Ovary (tissue), 3 donors: Measurements from ENCODE around the gene SLC44A1.

Source experiments
- EP300 ChIP-seq: sonication (generic); formaldehyde crosslinking; IDR thresholded peaks from one replicate; pipeline ENCODE4 v1.6.1; 2017; ENCODE audit warnings: antibody characterized with exemption
- POLR2A ChIP-seq: fragments of 450-650 bp; IDR thresholded peaks from one replicate; pipeline ENCODE4 v1.6.1; 2017; ENCODE audit warnings: antibody characterized with exemption, mild to moderate bottlenecking, moderate library complexity
- TF ChIP-seq, protein P1 (sequence below), 3 donors: fragments of 450-650 bp in 2 of 3; fragments of 200-600 bp in 1 of 3; IDR thresholded peaks; one replicate each; pipeline versions ENCODE4 v1.5.1 to v1.8.0; 2016 to 2022; ENCODE audit warnings: antibody characterized with exemption in 3 of 3, mild to moderate bottlenecking in 1 of 3
- donor health status: DM: no; HTN: no; CAD: no.

DNA sequence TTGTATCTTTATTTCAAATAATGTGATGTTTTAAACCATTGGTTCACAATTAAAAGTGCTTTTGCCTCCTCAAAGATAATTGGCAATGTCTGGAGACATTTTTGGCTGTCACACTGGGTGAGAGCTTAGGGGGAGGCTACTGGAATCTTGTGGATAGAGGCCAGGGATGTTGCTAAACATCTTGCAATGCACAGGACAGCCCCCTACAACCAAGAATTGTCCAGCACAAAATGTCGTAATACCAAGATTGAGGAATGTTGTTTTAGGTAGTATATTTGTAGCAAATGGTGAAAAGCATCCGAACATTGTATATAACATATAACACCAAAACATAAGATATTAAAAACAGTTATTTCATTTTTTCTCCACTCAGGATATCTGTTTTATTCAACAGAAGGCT lies 99.8 kb downstream of the SLC44A1 start:
- TF ChIP-seq, protein P1, sequence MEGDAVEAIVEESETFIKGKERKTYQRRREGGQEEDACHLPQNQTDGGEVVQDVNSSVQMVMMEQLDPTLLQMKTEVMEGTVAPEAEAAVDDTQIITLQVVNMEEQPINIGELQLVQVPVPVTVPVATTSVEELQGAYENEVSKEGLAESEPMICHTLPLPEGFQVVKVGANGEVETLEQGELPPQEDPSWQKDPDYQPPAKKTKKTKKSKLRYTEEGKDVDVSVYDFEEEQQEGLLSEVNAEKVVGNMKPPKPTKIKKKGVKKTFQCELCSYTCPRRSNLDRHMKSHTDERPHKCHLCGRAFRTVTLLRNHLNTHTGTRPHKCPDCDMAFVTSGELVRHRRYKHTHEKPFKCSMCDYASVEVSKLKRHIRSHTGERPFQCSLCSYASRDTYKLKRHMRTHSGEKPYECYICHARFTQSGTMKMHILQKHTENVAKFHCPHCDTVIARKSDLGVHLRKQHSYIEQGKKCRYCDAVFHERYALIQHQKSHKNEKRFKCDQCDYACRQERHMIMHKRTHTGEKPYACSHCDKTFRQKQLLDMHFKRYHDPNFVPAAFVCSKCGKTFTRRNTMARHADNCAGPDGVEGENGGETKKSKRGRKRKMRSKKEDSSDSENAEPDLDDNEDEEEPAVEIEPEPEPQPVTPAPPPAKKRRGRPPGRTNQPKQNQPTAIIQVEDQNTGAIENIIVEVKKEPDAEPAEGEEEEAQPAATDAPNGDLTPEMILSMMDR (IDR thresholded peaks at IDR 0.05) = no peak
- TF ChIP-seq POLR2A = no peak
- TF ChIP-seq EP300 = no peak
